HUDEP-2 (cell line): Measurements from ENCODE around the gene ST7.
"Not testable (repeated sequence)": the region's sequence is repeated elsewhere in the genome, so short reads cannot be mapped to it uniquely, and the experiment has no call there.

Source experiments
- DNase-seq, 76 experiments: peaks; one replicate each; lab custom pipeline; 2025; ENCODE audit not compliant: unreplicated experiment in 76 of 76; lab: John Stamatoyannopoulos, UW

The ST7 gene

DNA sequence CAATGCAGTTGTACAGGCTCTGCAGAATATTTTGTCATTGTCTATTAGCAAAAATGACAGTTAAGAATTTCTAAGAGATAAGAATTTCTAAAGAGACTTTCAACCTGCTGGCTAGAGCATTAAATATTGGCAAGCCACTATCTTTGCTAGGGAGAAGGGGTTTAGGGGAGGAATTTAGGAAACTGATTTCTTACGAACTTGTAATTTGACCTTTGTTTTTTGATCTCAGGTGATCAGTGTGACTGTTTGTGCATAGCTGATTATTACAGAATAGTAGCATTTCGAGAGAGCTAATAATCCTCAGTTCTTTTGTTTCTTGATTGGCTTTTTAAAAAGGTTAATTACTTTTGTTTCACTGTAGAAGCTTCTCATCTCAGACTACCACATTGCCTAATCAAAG lies 68.1 kb downstream of the ST7 start:
- DNase-seq, result no peak

DNA sequence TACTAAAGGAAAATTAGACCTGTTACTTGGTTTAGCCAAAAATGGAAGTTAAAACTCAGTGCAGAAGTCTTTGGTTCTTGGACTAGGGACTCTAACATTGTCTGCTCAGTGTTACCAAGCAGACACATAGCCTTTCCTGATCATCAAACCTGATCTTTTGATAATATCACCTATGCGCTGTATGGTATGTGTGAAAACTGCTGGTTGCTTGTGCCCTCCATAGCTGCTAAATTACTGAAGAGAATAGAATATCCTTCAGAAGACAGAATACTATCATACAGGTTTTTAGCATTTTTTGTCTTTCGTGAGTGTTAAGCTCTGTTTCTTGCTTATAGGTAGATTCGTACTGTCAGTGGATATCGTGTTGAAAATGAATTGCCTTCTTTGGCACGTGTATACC lies 68.7 kb downstream of the ST7 start:
- DNase-seq, result no peak

DNA sequence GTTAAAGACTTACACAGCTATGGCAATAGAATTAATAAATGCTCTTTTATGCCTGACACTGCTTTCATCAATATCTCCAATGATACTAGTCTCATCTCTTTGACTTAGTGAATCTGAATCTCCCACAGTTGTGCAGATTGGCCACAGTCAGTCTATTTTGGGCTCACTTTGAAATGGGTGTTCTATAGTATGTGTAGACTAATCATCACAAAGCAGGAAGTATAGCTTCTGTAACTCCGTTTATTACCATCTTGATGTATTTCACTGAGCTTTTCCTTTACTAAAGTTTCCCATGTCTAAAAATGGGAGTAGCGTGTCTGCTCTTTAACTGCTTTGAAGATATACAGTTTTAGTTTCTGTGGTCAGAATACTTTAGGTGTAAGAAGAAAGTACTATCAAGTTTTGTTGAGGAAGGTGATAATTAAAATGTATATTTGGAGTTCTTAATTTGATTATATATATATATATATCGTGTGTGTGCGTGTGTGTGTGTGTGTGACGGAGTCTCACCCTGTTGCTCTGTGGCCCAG lies 70.1 kb downstream of the ST7 start:
- no peak for DNase-seq

DNA sequence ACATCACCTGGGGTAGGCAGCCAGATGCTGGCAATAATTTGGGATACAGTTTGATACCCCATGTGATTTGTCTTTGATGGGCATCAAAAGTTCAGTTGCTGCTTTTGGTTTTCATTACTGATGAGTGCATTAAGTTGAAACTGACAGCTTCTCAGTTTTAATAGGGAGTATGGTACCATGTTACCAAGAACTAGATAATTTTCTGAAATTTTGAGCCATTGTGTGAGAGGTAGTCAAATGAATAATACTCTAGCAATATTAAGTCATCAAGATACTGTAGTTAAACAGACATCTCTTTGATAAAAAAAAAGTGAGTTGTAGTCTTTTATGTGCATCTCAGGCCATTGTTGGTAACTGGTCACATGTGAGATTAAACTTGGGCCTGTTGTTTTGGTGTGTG lies 71.5 kb downstream of the ST7 start:
- DNase-seq, result no peak

DNA sequence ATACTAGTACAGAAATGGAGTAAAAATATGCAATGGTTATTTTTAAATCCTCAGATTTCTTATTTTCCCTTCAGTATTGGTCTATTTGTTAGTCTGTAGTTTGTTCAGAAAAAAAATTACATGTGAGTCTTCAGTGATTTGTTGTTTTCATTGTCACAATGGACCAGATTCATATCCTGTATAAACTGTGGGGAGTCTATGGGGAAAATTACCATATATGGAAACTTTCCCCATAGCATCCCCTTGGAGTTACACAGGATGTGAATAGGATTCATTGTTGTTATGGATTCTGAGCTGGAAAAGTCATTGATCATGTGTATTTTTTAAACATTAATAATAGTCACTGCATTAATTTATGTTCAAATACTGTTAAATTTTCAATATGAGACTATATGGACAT lies 72.6 kb downstream of the ST7 start:
- no peak for DNase-seq

DNA sequence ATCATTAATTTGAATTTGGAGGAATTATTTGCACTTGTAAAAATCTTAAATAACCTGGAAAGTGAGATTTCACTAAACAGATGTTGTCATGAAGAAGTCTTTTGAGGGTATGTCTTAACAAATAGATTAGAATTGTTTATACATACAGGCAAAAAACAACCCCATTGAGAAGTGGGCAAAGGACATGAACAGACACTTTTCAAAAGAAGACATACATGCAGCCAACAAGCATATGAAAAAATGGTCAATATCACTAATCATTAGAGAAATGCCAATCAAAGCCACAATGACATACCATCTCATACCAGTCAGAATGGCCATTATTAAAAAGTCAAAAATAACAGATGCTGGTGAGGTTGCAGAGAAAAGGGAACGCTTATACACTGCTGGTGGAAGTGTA lies 77.0 kb downstream of the ST7 start:
- not testable (repeated sequence) for DNase-seq

DNA sequence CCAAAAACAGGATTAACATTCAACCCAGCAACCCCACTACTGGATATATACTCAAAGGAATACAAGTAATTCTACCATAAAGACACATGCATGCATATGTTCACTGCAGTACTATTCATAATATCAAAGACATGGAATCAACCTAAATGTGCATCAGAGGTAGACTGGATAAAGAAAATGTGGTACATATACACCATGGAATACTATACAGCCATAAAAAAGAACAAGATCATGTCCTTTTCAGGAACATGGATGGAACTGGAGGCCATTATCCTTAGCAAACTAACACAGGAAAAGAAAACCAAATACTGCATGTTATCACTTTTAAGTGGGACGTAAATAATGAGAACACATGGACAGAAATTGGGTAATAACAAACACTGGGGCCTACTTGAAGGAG lies 77.5 kb downstream of the ST7 start:
- DNase-seq, result not testable (repeated sequence)

DNA sequence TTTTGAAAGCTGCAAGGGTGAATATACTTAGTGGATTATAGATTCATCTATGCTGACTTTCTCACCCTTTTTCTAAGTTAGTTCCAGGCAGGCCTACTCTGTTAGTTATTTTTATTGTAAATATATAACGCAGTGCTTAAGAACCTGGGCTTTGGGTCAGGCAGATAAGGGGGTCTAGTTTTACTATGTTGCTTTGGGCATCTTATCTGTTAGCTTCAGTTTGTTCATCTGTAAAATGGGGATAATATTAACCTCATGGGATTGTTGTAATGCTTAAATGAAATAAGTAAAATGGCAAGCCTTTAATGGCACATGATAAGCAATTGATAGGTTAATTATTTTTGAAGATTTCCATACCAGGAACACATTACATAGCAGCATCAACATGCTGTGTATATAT lies 79.5 kb downstream of the ST7 start:
- DNase-seq, result no peak

DNA sequence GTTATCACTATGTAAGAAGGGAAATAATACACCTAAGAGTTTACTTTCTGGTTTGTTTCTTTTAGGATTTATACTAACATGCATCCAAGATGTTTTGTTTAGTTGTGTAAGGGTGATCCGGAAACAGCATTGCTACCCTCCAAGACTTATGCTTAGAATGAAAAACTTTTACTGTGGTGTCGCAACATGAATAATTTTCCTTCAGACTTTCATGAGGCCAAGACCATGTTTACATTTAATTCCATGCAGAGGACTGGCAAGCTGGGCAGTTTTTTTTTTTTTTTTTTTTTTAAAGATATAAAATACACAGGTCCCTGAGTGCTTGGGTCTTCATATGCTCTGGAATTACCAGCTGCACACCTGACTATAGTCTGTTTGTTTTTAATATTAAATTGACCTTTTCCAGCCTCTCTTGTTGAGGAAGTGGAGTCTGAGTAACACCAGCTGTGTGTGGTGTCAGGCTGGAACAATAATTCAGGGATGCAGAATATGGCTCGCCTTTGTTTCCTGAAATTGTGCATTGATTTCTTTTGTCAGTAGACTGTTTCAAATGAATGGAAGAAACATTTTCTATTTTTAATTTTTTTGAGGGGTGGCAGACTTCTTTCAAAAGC lies 81.7 kb downstream of the ST7 start:
- DNase-seq, result no peak

DNA sequence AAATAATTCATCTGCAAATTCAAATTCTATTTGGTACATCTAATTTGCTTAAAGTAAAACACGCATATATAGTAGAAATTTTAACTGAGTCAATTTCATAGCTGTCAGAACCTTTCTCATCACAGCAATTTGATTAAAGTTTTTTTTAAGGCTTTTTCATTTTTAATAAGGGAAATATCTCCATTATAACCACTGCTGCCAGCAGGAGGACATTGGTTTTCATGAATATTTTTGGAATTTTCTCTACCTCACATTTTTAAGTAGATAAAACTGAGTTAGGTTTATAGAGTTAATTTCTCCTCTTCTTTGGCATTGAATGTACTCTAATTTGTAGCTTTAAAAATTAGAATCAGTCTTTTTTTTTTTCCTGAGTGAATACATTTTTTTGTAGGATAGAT lies 82.2 kb downstream of the ST7 start:
- no peak for DNase-seq

DNA sequence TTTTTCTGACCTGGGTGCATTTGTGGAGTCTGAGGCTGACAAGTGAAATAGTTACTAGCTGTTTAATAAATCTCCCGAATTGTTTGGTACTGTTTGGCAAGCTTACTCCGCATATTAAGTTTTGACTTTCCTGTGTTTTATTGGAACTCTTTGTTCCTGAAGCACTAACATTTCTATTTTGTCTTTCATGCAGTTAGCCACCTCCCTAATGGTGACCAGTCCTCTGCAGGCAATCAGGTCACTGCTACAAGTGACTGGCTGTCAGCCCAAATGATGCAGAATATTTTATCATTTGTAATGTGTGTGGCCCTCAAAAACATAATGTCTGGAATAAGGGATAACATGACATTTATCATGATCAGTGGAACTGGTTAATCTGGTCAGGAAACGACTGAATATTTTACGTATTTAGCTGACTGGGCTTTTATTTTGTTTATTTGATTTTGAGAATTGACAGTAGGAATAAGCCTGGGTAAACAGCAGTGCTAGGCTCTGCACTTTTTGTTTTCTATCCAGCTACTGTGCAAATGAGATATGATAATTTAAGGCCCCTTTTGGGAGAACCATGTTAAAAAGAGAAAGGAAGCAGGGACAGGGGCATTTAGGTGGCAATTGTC lies 82.9 kb downstream of the ST7 start:
- peak in 1 of 76 experiments; percentile 11 for DNase-seq

DNA sequence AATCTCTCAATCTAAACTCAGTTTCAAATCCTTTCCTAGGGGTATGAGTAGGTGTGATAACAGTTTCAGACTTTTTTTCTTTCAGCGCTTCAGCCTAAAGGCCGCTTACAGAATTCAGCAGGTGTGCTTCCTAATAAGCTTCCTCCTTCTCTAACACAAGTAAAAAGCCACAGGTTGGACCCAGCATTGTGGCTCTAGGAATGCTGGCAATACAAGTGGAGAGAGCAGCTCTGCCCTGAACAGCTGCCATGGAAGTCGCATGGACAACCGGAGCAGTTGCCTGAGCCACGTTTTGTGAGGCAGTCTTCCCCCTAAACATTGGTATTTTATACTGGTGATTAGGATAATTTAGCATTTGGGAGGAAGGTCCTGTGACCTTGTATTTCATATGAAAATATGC lies 83.5 kb downstream of the ST7 start:
- no peak for DNase-seq

DNA sequence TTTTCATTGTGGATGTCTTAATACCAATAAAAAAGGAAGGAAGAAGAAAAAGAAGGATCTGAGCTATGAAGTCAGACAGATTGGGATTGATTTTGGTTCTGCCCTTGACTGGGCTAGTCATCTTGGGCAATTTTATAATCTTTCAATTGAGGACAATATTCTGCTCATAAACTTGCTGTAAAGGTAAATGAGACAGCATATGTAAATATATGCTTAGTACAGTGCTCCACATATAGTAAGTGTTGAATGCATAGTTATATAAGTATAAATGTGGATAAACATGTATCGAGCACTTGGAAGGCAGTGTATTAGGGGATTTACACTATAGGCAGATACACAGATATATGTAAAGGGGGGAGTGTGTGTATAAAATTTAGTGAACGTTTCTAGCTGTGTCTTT lies 85.1 kb downstream of the ST7 start:
- DNase-seq, result no peak

DNA sequence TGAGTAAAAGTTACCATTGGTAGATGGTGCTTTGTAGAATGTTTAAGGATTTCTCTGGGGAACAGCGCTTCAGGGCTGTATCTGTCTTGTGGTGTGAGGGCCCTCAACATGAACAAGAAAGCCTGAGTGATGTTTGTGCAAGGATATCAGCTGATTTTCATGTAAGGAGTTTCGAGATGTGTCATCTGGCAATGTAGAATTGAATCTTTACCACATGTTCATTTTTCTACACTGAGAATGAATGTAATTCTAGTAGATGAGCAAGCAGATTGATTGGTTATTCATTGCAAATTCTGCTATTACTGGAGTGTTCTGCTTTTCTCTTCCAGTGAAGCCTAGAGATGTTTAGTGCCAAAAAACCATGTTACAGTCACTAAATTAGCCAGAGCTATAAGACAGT lies 87.7 kb downstream of the ST7 start:
- no peak for DNase-seq

DNA sequence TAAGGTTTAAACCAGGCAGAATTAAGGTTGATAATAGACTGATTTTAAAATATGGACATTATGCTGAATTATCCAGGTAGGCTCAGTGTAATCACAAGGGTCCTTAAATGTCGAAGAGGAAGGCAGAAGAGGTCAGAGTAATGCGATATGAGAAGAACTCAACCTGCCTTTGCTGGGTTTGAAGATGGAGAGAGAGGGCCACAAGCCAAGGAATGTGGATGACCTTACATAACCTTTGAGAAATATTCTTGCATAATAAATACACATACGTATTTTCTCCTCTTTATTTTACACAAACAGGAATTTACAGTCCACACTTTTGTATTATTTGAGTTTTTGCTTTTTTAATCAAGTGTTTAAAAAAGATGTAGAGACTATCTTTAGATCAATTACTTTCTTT lies 88.5 kb downstream of the ST7 start:
- no peak for DNase-seq

DNA sequence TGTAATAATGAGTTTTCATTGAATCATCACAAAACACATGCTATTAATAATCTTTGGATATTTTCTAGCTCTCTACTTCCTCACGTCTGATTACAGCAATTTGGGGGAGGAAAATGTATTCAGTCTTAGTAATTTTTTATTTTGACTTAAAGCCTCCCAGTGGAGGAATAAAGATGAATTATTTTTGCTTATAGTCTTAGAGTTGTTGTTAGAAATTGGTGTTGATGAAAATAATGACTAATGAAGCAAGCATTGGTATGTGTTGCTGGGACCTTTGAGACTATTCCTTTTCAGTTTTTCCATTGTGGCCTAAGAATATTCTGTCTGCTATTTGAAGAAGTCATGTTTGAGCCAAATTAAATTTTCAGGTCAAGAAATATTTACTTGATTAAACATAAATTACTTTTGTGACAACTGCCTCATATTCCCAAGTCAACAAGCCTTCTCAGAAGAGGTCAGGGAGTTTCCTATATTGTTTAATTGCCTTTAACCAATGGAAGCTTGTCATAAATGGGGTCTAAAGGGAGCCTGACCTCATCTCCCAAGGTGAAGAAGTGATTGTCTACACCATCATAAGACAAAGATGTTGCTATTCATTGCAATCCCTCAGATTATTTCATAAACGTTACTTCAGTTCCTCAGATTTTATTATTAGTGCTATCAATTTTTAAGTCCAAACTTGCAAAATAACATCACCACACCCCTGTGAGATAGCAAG lies 90.0 kb downstream of the ST7 start:
- DNase-seq, result no peak

DNA sequence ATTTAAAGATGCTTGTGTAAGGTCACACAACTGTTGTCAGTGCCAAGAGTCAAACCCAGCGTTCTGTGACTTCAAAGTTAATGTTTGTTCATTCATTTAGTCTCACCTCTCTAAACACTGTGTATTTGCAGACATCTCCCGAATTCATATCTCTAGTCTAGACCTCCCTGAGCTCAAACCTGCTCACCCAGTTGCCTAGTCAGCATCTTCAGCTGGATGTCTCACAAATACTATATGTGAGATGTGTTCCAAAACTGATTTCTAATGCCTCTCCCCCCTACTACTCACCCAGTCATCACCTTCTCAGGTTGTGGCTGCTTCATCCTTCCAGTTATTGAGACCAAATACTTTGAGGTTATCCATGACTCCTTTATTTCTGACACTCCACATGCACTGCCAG lies 91.4 kb downstream of the ST7 start:
- no peak for DNase-seq

DNA sequence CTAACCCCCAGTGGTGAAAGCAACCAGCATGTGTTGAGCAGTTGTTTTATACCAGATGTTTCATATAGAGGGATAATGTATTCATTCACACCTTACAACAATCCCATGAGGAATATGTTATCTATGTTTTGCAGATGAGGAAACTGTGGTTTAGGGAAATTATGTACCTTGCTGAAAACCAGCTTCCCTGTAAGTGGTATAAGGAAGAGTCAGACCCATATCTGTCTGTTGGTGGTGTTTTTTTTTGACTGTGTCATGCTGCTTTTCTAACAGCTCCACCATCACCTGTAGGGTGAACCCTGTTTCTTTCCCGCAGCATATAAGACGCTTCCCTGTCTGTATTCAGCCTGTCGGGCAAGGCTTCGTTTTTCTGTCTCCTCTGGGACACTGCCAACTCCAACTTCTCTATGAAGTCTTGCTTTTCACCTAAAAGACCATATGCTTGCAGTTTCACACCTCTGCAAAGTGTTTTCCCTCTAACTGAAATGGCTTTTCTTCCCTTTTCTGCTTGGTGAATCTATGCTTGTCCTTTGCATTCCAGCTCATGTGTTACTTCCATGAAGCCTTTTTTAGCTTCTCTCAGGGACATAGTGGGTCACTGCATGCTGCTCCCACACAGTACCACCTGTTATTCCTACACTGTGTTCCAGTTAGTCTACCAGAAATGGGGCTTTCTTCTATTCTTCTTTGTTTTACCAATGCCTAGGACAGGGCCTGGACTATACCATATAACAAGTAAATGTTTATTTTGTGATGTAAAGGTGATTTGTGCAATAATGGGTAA lies 92.8 kb downstream of the ST7 start:
- no peak for DNase-seq

DNA sequence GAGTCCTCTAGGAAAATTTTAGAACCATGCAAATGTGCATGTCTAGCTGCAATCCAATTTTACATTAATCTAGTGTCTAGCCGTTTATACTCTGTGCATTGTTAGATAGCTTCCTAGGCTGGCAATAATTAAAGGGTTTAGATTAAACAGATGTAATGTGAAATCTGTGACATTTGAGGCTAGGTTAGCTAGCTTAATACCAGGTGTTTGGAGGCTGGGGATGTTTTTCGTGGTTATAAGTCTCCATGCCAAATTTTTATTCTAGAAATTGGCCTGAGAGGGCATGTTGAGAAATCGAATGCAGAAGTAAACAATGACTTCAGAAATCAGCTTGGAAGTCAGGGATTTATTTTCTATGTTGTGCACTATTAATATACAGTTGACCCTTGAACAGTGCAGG lies 94.2 kb downstream of the ST7 start:
- no peak for DNase-seq

DNA sequence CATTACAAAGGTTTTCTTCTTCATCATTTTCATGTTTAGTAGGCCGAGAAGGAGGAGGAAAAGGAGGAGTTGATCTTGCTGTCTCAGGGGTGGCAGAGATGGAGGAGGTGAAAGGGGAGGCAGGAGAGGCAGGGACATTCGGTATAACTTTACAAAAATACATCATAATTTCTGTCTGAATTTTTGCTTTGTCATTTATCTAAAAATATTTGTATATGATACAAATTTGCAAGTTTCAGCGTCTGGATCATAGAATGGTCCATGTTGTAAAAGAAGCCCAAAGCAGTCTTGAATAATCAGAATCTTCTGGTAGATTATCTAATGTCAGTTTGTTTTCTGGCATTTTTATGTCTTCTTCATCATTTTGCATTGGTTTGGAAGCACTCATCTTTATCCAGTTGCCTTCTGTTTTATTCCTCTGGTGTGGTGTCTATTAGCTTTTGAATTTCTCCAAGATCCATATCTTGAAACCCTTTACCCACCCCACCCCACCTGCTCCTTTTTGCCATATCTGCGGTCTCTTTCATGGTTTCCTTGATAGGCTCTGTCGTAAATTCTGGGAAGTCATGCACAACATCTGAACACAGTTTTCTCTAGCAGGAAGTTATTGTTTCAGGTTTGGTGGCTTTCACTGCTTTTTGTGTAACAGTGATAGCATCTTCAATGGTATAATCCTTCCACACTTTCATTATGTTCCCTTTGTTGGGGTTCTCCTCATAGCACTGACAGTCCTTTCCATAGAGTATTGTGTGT lies 95.0 kb downstream of the ST7 start:
- no peak for DNase-seq

DNA sequence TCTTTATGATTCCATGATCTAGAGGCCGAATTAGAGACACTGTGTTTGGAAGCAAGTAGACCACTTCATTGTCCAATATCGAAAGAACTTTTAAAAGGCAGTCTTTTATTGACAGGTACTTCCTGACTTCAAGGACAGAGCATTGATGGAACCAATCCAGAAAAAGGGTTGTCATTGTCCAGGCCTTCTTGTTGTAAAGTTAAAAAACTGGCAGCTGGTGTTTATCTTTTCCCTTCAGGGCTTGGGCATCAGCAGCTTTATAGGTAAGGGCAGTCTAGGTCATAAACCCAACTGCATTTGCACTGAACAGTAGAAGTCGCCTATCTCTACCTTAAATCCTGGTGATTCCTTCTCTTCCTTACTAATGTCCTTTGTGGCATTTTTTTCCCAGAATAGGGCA lies 95.6 kb downstream of the ST7 start:
- DNase-seq, result peak in 3 of 76 experiments; percentile 15 to 24 (median 16)
